A549 (cell line): ENCODE data around the gene CFAP69. TPM values are rescaled to one million over a fixed set of nuclear protein-coding genes. Genes with fewer than 3 reads are reported as not detected.

Experiments
- ATAC-seq, 2 experiments: fragments of 200-7000 bp in 1 of 2; fragments of >200 bp in 1 of 2; cut with Nextera tagmentation in 1 of 2; cut with Tn5 transposase in 1 of 2; 3 replicates each; pipeline versions ENCODE4 v1.8.0 to v1.9.1; 2018 to 2020; ENCODE audit warnings: mild to moderate bottlenecking in 1 of 2, moderate library complexity in 1 of 2
- CTCF ChIA-PET: fragments of 300-600 bp; sonication (Branson Sonifier 250); formaldehyde crosslinking; extraction: SDS; loops from one replicate; lab custom pipeline; 2021; ENCODE audit warnings: antibody characterized with exemption, inconsistent platforms; lab: Yijun Ruan, JAX
- POLR2A ChIA-PET: fragments of 350-600 bp; formaldehyde crosslinking; extraction: SDS; loops from one replicate; lab custom pipeline; 2021; ENCODE audit warnings: antibody characterized with exemption, inconsistent platforms; lab: Yijun Ruan, JAX
- DNase-seq, 2 experiments: peaks; one replicate each; pipeline versions ENCODE4 v3.0.0 to v3.0.0-alpha.2; 2011 to 2016; ENCODE audit warnings: low read depth in 1 of 2, low spot score in 1 of 2
- FAIRE-seq: peaks from 2 replicates; lab custom pipeline; 2011; peaks lifted over from hg19 to GRCh38; lab: Jason Lieb, UNC
- H3K27ac ChIP-seq, 2 experiments: fragments of >200 bp; sonication (Bioruptor Twin); formaldehyde crosslinking; 3 replicates each; pipeline ENCODE4 v1.5.1; 2016 to 2017
- H3K4me1 ChIP-seq: fragments of >200 bp; sonication (Bioruptor Twin); formaldehyde crosslinking; 3 replicates; pipeline ENCODE4 v1.6.1; 2016
- H3K4me2 ChIP-seq: fragments of >200 bp; sonication (Bioruptor Twin); formaldehyde crosslinking; 3 replicates; pipeline ENCODE4 v1.6.1; 2016
- H3K4me3 ChIP-seq: fragments of >200 bp; sonication (Bioruptor Twin); formaldehyde crosslinking; 3 replicates; pipeline ENCODE4 v1.5.1; 2016
- H3K9me3 ChIP-seq: fragments of >200 bp; sonication (Bioruptor Twin); formaldehyde crosslinking; 3 replicates; pipeline ENCODE4 v1.6.1; 2016
- CBX2 ChIP-seq: fragments of 200-600 bp; sonication (generic); IDR thresholded peaks from 2 replicates; pipeline ENCODE4 v1.6.1; 2016; ENCODE audit warnings: low read depth, mild to moderate bottlenecking, borderline replicate concordance
- EHF ChIP-seq: fragments of 250-450 bp; sonication (Bioruptor Pico); IDR thresholded peaks from 2 replicates; pipeline ENCODE4 v1.5.0; 2020; ENCODE audit warnings: mild to moderate bottlenecking
- ESRRA ChIP-seq: fragments of 150-350 bp; IDR thresholded peaks from 2 replicates; pipeline ENCODE4 v1.6.1; 2014; ENCODE audit warnings: mild to moderate bottlenecking, low read length, borderline replicate concordance
- FOSB ChIP-seq: fragments of 250-450 bp; sonication (Bioruptor Pico); IDR thresholded peaks from 2 replicates; pipeline ENCODE4 v1.5.0; 2020; ENCODE audit warnings: mild to moderate bottlenecking, moderate library complexity
- FOXS1 ChIP-seq: fragments of 250-450 bp; sonication (Bioruptor Pico); IDR thresholded peaks from 2 replicates; pipeline ENCODE4 v1.5.0; 2020; ENCODE audit warnings: mild to moderate bottlenecking, moderate library complexity
- GATA3 ChIP-seq: IDR thresholded peaks from 2 replicates; pipeline ENCODE4 v1.6.1; 2012; ENCODE audit warnings: borderline replicate concordance
- HEYL ChIP-seq: fragments of 250-450 bp; sonication (Bioruptor Pico); IDR thresholded peaks from 2 replicates; pipeline ENCODE4 v1.8.0; 2021; ENCODE audit warnings: mild to moderate bottlenecking, moderate library complexity
- HOXA7 ChIP-seq: fragments of 250-450 bp; sonication (Bioruptor Pico); IDR thresholded peaks from 2 replicates; pipeline ENCODE4 v1.5.0; 2020; ENCODE audit warnings: mild to moderate bottlenecking, moderate library complexity
- JUN ChIP-seq, 2 experiments: fragments of >200 bp; sonication (Bioruptor Twin); formaldehyde crosslinking; IDR thresholded peaks; 2 replicates in 1 of 2; 3 replicates in 1 of 2; pipeline ENCODE4 v1.6.1; 2016 to 2017
- KDM1A ChIP-seq: fragments of 200-600 bp; sonication (generic); IDR thresholded peaks from 2 replicates; pipeline ENCODE4 v1.6.1; 2016; ENCODE audit warnings: low read depth, mild to moderate bottlenecking
- KDM5A ChIP-seq: fragments of 200-600 bp; sonication (generic); IDR thresholded peaks from 2 replicates; pipeline ENCODE4 v1.6.1; 2016; ENCODE audit warnings: antibody characterized with exemption, mild to moderate bottlenecking
- MAZ ChIP-seq: fragments of 150-350 bp; IDR thresholded peaks from 2 replicates; pipeline ENCODE4 v1.6.1; 2014; ENCODE audit warnings: antibody characterized with exemption, low read depth, low read length, borderline replicate concordance
- MYC ChIP-seq: IDR thresholded peaks from 2 replicates; pipeline ENCODE4 v1.6.1; 2012; ENCODE audit warnings: mild to moderate bottlenecking, inconsistent platforms, low read length, improper control_type of control experiment, borderline replicate concordance
- NFE2L2 ChIP-seq: fragments of 150-350 bp; conservative IDR thresholded peaks from 2 replicates; pipeline ENCODE4 v1.6.1; 2014; ENCODE audit warnings: low read length
- NPAS2 ChIP-seq: fragments of 250-450 bp; sonication (Bioruptor Pico); IDR thresholded peaks from 2 replicates; pipeline ENCODE4 v1.8.0; 2022; ENCODE audit warnings: mild to moderate bottlenecking, moderate library complexity, borderline replicate concordance
- NR3C1 ChIP-seq: fragments of >200 bp; sonication (Bioruptor Twin); formaldehyde crosslinking; IDR thresholded peaks from 3 replicates; pipeline ENCODE4 v1.6.1; 2017
- PHF8 ChIP-seq: fragments of 200-600 bp; sonication (generic); IDR thresholded peaks from 2 replicates; pipeline ENCODE4 v1.6.1; 2016; ENCODE audit warnings: low read depth, mild to moderate bottlenecking, antibody characterized with exemption, moderate library complexity, borderline replicate concordance
- POLR2A ChIP-seq: IDR thresholded peaks from 2 replicates; pipeline ENCODE4 v1.6.1; 2012; ENCODE audit warnings: mild to moderate bottlenecking, low read length
- RAD21 ChIP-seq, 2 experiments: fragments of >200 bp in 1 of 2; sonication (Bioruptor Twin) in 1 of 2; formaldehyde crosslinking in 1 of 2; IDR thresholded peaks in 1 of 2; conservative IDR thresholded peaks in 1 of 2; 2 replicates in 1 of 2; 3 replicates in 1 of 2; pipeline ENCODE4 v1.6.1; 2012 to 2018; ENCODE audit warnings: inconsistent platforms in 1 of 2
- RARB ChIP-seq: fragments of 250-450 bp; sonication (Bioruptor Pico); IDR thresholded peaks from 2 replicates; pipeline ENCODE4 v1.8.0; 2021; ENCODE audit warnings: mild to moderate bottlenecking, moderate library complexity
- RCOR1 ChIP-seq: fragments of 150-350 bp; IDR thresholded peaks from 2 replicates; pipeline ENCODE4 v1.6.1; 2014; ENCODE audit warnings: antibody characterized with exemption, low read length, low read depth
- RNF2 ChIP-seq: fragments of 200-600 bp; sonication (generic); IDR thresholded peaks from 2 replicates; pipeline ENCODE4 v1.6.1; 2016; ENCODE audit warnings: low read depth, mild to moderate bottlenecking, antibody characterized with exemption, moderate library complexity, borderline replicate concordance
- SREBF2 ChIP-seq: fragments of 450-650 bp; IDR thresholded peaks from 2 replicates; pipeline ENCODE4 v1.6.1; 2014; ENCODE audit warnings: mild to moderate bottlenecking, moderate library complexity
- TFCP2L1 ChIP-seq: fragments of 250-450 bp; sonication (Bioruptor Pico); IDR thresholded peaks from 2 replicates; pipeline ENCODE4 v1.5.0; 2021; ENCODE audit warnings: mild to moderate bottlenecking
- ZC3H11A ChIP-seq: fragments of 450-650 bp; IDR thresholded peaks from 2 replicates; pipeline ENCODE4 v1.6.1; 2014; ENCODE audit warnings: antibody characterized with exemption, mild to moderate bottlenecking
- ZFP36 ChIP-seq: fragments of 450-650 bp; IDR thresholded peaks from 2 replicates; pipeline ENCODE4 v1.6.1; 2014; ENCODE audit warnings: borderline replicate concordance; ENCODE audit not compliant: partially characterized antibody
- ZNF302 ChIP-seq: fragments of 250-450 bp; sonication (Bioruptor Pico); IDR thresholded peaks from 2 replicates; pipeline ENCODE4 v1.9.0; 2021; ENCODE audit warnings: inconsistent platforms, mild to moderate bottlenecking, moderate library complexity
- WGBS: methylation state at CpG from one replicate; pipeline ENCODE4 v1.1.6; 2017; ENCODE audit errors: missing lambda C conversion rate; 5-methylcytosine and 5-hydroxymethylcytosine counted together
- polyA minus RNA-seq: library from RNA; depleted of rRNA, polyadenylated mRNA; stranded (reverse); fragments of >200 nt; gene quantifications from 2 replicates; pipeline ENCODE4 v1.2.3, GENCODE V29; 2011; rRNA and poly(A)+ RNA removed
- polyA plus RNA-seq, 4 experiments: library from polyadenylated mRNA; depleted of rRNA in 3 of 4; stranded (reverse); fragments of >200 nt; fragmentation: RNase III in 1 of 4; extraction: RNeasy Plus Mini Kit Qiagen cat#74134 plus additional on column Dnase treatment in 1 of 4; gene quantifications; 2 replicates in 3 of 4; 3 replicates in 1 of 4; pipeline ENCODE4 v1.2.3, GENCODE V29; 2011 to 2017
- TF ChIP-seq, protein P1 (sequence below): IDR thresholded peaks from 2 replicates; pipeline ENCODE4 v1.6.1; 2012
- TF ChIP-seq, protein P2 (sequence below): fragments of 250-450 bp; sonication (Bioruptor Pico); IDR thresholded peaks from 2 replicates; pipeline ENCODE4 v1.5.0; 2020; ENCODE audit warnings: low read depth, mild to moderate bottlenecking, moderate library complexity
- TF ChIP-seq, protein P3 (sequence below): IDR thresholded peaks from 2 replicates; pipeline ENCODE4 v1.6.1; 2012
- TF ChIP-seq, protein P4 (sequence below): fragments of 250-450 bp; sonication (Bioruptor Pico); IDR thresholded peaks from 2 replicates; pipeline ENCODE4 v1.5.0; 2021; ENCODE audit warnings: mild to moderate bottlenecking, moderate library complexity, borderline replicate concordance

Gene CFAP69, protein sequence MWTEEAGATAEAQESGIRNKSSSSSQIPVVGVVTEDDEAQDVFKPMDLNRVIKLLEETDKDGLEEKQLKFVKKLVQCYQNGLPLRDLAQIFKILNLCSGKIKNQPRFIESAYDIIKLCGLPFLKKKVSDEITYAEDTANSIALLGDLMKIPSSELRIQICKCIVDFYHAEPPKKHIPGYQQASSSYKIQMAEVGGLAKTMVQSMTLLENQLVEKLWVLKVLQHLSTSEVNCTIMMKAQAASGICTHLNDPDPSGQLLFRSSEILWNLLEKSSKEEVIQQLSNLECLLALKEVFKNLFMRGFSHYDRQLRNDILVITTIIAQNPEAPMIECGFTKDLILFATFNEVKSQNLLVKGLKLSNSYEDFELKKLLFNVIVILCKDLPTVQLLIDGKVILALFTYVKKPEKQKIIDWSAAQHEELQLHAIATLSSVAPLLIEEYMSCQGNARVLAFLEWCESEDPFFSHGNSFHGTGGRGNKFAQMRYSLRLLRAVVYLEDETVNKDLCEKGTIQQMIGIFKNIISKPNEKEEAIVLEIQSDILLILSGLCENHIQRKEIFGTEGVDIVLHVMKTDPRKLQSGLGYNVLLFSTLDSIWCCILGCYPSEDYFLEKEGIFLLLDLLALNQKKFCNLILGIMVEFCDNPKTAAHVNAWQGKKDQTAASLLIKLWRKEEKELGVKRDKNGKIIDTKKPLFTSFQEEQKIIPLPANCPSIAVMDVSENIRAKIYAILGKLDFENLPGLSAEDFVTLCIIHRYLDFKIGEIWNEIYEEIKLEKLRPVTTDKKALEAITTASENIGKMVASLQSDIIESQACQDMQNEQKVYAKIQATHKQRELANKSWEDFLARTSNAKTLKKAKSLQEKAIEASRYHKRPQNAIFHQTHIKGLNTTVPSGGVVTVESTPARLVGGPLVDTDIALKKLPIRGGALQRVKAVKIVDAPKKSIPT
- polyA plus RNA-seq (2011; rRNA removed) (5.2 and 6.1 TPM in 2 replicates), polyA plus RNA-seq (2017; fragmentation: RNase III; extraction: RNeasy Plus Mini Kit Qiagen cat#74134 plus additional on column Dnase treatment) (1.6 to 1.9 TPM (median 1.6 TPM) in 3 replicates), polyA minus RNA-seq (2.2 and 5.1 TPM in 2 replicates)
- polyA plus RNA-seq (2012; cell fraction: cytosol; rRNA removed): 0.89 and 0.92 TPM in 2 replicates
- polyA plus RNA-seq (2012; cell fraction: nucleus; rRNA removed): 1.8 TPM in 2 replicates

DNA sequence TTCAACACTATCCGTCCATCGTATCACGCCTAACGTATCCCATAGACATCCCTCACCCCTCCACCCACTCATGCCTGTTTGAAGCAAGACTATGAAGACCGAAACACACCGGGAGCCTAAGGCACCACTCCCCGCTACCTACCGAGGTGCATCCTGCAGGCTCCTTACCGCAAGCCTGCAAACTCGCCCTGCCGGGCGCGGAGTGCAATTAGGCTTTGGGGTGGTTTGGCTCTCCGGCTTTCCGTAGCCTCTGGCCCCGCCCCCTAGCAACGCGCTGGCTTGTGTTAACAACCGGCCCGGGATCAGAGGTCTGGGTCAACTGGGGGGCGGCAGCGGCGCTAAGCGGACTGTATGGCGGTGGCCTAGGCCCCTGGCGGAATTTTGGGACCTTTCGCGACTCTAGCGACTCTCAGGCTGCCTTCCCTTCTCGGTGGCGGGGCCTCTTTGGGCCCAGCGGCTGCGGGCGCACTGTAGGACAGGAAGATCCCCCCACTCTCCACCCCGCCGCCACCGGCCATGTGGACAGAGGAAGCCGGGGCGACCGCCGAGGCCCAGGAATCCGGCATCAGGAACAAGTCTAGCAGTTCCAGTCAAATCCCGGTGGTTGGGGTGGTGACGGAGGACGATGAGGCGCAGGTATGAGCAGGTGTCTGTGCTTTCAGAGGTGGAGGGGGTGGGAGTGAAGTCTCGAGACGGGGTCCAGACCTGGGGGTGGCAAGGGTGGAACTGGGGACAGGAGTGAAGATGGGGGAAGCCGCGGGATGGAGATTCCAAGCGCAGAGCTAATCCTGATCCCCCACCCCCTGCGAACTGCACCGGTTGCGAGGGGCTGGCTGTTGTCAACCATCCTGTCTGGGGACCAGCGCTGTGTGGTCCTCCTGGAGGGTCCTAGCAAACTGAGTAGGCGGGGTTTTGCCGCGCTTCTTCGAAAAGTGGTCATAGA, at the start of gene CFAP69:
Gene CFAP69, plus strand, starts transcription at position 266 of the 943 bp plus-strand sequence. Its CDS starts 251 bp downstream, at position 517.
- no peaks in the 10 kb centered on the region for H3K9me3 ChIP-seq
- H3K27ac ChIP-seq: peak within 1 kb of the TSS; percentile 79 to 86
- FAIRE-seq (no peak), ATAC-seq (peak; percentile 88 to 95), DNase-seq (peak; percentile 89)
- H3K4me1 ChIP-seq: peaks cover 11% of the 10 kb centered on the region; the same call in 2 of the 3 replicates
- peak within 1 kb of the TSS; percentile 97 for H3K4me2 ChIP-seq
- peak within 1 kb of the TSS; percentile 97 for H3K4me3 ChIP-seq
- POLR2A ChIA-PET: interaction anchor here (1.5 kb wide), 1 partner anchor 34 kb away, joined by 4 read pairs; the partner anchor contains the start of gene STEAP2
- 11% methylated on average over 23 of the region's 59 CpGs for WGBS
- CTCF ChIA-PET: interaction anchor here (0.8 to 5.0 kb wide), 4 partner anchors 34 to 92 kb away, joined by 3 to 23 read pairs (median 6); partner anchors contain the start of genes STEAP1 and STEAP2
- TF ChIP-seq ZNF302 (CRISPR knock-in tag) (no peak), RARB (CRISPR knock-in tag) (no peak), RCOR1 (no peak), CBX2 (no peak), NFE2L2 (no peak), JUN (IDR thresholded peaks at IDR 0.05) (peak in 1 of 2 experiments; percentile 63; a peak in 1 of 5 replicates), NPAS2 (CRISPR knock-in tag) (no peak), KDM1A (no peak), MYC (no peak), HEYL (CRISPR knock-in tag) (no peak), ZC3H11A (no peak), RNF2 (no peak), GATA3 (no peak), HOXA7 (CRISPR knock-in tag) (no peak), PHF8 (peak; percentile 64), MAZ (no peak), POLR2A (peak; percentile 79), RAD21 (conservative IDR thresholded peaks at IDR 0.05 in 1 of 2, IDR thresholded peaks at IDR 0.05 in 1 of 2) (peak; percentile 11 to 24; a peak in 2 of 5 replicates), FOXS1 (CRISPR knock-in tag) (no peak), ESRRA (peak; percentile 34; the same call in 1 of the 2 replicates), NR3C1 (no peak), SREBF2 (no peak), ZFP36 (no peak), FOSB (CRISPR knock-in tag) (no peak), KDM5A (no peak), EHF (no peak), TFCP2L1 (CRISPR knock-in tag) (no peak)
- TF ChIP-seq, protein P1, sequence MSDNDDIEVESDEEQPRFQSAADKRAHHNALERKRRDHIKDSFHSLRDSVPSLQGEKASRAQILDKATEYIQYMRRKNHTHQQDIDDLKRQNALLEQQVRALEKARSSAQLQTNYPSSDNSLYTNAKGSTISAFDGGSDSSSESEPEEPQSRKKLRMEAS: peak; percentile 58
- TF ChIP-seq, protein P2, sequence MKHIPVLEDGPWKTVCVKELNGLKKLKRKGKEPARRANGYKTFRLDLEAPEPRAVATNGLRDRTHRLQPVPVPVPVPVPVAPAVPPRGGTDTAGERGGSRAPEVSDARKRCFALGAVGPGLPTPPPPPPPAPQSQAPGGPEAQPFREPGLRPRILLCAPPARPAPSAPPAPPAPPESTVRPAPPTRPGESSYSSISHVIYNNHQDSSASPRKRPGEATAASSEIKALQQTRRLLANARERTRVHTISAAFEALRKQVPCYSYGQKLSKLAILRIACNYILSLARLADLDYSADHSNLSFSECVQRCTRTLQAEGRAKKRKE (CRISPR knock-in tag): no peak
- TF ChIP-seq, protein P3, sequence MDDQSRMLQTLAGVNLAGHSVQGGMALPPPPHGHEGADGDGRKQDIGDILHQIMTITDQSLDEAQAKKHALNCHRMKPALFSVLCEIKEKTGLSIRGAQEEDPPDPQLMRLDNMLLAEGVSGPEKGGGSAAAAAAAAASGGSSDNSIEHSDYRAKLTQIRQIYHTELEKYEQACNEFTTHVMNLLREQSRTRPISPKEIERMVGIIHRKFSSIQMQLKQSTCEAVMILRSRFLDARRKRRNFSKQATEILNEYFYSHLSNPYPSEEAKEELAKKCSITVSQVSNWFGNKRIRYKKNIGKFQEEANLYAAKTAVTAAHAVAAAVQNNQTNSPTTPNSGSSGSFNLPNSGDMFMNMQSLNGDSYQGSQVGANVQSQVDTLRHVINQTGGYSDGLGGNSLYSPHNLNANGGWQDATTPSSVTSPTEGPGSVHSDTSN: no peak
- TF ChIP-seq, protein P4, sequence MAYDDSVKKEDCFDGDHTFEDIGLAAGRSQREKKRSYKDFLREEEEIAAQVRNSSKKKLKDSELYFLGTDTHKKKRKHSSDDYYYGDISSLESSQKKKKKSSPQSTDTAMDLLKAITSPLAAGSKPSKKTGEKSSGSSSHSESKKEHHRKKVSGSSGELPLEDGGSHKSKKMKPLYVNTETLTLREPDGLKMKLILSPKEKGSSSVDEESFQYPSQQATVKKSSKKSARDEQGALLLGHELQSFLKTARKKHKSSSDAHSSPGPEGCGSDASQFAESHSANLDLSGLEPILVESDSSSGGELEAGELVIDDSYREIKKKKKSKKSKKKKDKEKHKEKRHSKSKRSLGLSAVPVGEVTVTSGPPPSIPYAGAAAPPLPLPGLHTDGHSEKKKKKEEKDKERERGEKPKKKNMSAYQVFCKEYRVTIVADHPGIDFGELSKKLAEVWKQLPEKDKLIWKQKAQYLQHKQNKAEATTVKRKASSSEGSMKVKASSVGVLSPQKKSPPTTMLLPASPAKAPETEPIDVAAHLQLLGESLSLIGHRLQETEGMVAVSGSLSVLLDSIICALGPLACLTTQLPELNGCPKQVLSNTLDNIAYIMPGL: no peak
